CD4-positive, alpha-beta T cell treated with Interleukin-4 for 4 hours (primary cell): ENCODE data around the gene TMEM80.
"Not testable (repeated sequence)": the region's sequence is repeated elsewhere in the genome, so short reads cannot be mapped to it uniquely, and the experiment has no call there.

ENCODE experiments used
- DNase-seq: peaks from one replicate; pipeline ENCODE4 v3.0.0-alpha.2; 2020

Gene TMEM80

DNA sequence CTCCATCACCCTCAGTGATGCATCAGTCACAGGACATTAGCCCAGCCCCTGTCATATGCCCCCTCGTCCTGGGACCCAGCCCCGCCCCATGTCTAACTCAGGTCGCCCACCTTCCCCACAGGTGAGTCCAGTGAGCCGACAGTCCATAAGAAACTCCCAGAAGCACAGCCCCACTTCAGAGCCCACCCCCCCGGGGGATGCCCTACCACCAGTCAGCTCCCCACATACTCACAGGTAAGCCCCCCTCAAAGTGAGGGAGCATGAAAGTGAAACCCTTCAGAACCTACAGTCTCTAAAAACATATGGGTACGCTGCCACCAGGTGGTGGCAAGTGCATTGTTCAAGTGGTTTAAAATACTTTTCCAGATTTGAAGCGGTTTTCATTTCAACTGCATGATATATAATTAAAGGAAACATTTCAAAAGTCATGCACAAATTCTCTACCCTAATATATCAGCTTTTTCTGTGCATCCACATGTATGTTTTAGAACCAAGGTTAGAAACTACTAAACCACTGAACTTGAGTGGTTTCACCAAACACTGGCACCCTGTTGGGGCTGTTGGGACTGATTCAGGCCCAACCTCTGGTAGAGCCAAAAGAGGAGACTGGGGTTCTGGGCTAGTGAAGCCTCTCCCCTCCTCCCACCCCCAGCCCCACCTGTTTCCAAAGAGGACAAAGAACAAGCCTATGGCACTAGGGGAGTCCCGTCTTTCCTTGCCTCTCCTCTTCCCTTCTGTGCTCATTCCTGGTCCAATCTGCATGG is 27.7 kb downstream of the TMEM80 start:
- DNase-seq, result peak; percentile 78

DNA sequence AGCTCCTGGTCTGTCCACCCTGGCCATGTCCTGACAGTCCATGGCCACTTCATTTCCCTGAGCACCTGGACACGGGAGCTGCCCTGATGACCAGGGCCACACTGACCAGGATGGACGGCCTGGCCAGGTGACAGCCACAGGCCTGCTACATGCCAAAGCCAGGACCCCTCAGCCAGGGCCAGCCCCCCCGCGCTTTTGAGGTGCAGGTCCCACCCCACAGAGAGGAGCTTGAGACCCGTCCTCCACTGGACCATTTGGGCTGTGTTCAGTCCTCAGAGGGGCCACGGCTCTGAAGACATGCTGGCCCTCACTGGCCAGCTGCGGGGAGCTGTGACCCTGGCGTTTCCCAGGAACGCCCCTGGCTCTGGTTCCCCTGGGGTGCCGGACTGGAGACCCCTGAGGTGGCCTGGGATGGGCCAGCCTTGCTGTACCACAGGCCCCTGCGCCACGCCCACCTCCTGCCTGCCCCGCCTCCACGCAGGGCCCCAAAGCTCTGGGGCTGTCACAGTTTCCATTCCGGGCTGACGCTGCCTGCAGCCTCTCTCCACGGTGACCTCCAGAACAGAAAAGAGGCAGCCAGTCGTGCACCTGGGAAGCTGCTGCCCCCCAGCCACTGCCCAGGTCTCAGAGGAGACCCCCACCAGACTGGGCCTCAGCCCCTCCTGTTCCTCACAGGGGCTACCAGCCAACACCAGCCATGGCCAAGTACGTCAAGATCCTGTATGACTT is 28.6 kb downstream of the TMEM80 start:
- DNase-seq, result no peak

DNA sequence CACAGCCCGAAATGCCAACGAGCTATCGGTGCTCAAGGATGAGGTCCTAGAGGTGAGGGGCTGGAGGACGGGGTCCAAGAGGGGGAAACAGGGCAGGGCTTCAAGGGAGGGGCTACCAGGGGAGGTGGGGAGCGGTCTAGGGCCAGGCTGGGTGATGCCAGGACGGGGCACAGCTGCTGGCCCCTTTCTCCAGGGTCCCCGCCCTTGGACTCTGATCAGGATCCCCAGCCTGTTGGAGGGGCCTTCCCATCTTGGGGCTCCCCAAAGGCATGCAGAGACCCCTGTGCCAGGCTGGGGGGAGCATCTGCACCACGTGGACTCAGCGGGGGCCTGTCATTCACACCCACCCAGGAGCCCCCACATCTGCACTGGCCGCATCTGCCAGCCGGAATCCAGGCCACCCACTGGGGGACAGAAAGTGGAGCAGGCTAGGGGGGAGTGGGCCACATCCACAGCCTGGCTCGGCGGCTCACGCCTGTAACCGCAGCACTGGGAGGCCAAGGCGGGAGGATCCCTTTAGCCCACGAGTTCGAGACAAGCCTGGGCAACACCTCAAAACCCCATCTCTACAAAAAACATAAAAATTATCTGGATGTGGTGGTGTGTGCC is 29.3 kb downstream of the TMEM80 start:
- DNase-seq, result no peak

DNA sequence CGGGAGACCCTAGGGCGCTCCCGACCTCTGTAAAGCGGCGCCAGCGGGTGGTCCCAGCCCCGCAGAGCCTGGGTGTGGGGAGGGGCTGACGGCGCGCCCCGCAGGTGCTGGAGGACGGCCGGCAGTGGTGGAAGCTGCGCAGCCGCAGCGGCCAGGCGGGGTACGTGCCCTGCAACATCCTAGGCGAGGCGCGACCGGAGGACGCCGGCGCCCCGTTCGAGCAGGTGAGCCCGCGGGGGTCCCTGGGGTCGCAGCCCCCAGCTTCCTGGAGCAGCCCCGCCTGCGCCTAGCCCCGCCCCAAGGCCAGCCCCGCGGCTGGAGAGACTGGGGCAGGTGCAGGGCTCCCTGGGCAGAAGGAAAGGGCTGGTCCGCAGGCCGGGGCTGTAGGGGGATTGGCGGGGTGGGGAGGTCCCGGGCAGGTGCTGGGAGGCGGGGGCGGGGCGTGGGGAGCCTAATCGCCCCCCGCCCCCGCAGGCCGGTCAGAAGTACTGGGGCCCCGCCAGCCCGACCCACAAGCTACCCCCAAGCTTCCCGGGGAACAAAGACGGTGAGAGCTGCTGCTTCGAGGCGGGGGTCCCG is 30.1 kb downstream of the TMEM80 start:
- no peak for DNase-seq

DNA sequence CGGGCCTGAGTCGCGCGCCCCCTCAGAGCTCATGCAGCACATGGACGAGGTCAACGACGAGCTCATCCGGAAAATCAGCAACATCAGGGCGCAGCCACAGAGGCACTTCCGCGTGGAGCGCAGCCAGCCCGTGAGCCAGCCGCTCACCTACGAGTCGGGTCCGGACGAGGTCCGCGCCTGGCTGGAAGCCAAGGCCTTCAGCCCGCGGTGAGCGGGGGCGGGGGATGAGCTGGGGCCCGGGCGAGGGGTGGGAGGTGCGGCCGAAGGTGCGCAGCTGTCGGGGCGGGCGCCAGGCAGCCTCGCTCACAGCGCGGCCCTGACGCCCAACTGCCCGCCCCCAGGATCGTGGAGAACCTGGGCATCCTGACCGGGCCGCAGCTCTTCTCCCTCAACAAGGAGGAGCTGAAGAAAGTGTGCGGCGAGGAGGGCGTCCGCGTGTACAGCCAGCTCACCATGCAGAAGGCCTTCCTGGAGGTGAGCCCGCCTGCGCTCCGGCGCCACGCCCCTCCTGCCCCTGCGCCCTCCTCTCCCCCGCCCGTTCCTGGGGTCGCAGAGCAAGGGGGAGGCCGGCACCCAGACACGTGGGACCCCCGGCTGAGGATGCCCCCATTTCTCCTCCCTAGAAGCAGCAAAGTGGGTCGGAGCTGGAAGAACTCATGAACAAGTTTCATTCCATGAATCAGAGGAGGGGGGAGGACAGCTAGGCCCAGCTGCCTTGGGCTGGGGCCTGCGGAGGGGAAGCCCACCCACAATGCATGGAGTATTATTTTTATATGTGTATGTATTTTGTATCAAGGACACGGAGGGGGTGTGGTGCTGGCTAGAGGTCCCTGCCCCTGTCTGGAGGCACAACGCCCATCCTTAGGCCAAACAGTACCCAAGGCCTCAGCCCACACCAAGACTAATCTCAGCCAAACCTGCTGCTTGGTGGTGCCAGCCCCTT is 30.9 kb downstream of the TMEM80 start:
- peak; percentile 47 for DNase-seq

DNA sequence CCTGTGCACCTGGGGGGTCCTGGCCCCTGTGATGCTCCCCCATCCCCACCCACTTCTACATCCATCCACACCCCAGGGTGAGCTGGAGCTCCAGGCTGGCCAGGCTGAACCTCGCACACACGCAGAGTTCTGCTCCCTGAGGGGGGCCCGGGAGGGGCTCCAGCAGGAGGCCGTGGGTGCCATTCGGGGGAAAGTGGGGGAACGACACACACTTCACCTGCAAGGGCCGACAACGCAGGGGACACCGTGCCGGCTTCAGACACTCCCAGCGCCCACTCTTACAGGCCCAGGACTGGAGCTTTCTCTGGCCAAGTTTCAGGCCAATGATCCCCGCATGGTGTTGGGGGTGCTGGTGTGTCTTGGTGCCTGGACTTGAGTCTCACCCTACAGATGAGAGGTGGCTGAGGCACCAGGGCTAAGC is 31.7 kb downstream of the TMEM80 start:
- DNase-seq, result no peak

DNA sequence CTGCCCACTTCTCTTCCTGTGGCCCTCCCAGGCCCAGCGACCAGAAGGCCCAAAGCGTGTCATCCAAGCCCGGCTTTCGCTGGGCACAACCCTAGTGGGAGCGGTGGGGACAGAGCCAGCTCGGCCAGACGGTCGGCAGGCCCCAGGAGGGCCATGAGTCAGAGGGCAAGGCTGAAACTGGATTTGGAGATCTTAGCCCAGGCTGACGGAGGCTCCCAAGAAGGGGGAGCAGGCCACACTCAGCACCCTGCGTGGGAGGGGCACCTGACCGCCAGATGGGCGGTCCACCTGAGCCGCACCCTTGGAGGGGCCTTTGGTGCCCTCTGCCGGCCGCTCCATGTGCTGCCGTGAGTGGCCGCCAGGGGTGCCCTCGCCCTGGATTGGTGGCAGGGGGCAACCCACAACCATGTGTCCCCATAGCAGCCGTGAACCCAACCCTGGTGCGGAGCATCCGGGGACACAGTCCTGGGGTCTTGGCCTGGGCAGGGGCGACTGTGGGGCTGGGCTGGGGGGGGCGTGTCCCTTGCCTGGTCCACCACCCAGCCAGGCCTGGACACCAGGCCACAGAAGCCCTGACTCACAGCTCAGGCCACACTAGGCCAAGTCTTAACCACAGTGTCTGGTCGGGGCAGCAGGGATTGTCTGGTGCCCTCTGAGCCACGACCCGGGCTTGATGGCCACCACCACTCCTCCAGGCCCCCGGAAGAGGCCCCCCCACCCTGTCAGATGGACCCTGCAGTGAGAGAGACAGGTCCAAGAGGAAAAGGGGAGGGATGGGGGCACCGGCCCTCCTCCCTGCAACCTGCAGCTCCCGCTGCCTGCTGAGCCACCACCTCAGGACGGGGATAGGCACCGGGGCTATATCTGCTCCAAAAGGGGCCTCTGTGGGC is 32.5 kb downstream of the TMEM80 start:
- peak; percentile 71 for DNase-seq

DNA sequence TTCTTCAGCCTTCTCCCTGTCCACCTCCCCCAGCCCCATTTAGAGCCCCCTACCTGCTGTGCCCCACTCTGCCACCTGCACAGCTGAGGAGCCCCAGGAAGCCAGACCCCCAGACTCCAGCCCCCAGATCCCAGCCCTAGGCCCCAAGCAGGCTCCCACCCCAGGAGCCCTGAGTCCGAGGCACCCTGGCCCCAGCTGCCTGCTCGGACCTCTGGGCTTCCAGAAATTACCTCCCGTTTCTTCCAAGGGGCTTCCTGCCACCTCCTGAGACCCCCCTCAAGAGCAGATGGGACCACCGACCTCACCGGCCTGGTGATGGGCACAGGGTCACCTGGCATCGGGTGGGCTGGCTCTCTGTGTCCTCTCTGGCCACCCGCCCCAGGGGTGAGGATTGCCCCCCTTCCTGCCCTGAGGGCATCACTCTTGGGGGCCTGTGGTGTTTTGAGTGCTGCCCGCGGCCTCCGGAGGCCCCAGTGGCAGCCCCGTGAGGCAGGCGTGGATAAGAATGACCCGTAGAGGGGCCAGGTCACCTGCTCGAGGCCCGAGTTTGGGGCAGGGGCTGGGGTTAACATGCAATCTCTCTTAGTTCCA is 33.4 kb downstream of the TMEM80 start:
- DNase-seq, result no peak

DNA sequence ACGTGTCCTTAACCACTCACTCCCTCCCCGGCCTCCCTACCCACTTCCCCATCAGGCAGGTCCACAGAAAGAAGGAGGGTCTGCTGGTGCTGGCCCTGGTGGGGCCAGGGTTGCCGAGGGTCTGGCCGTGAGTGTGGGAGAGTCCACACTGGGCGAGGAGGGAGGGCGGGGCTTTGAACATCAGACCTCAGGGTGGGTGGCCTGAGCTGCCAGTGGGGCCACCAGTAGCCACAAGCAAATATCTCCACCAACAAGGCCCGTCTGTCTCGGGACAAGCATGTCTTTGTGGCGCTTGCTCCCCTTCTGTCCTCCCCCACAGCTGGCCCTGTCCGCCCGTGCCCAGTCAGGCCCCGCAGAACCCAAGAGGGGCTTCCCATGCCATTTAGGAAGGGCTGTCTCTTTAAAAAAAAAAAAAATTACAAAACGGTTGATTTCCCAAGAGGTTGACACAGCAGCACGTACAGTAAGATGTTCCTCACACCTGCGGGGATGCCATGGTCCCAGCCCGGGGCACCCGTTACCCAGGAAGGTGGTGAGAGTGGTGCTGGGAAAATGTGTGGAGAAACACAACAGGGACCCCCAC is 34.0 kb downstream of the TMEM80 start:
- DNase-seq, result no peak

DNA sequence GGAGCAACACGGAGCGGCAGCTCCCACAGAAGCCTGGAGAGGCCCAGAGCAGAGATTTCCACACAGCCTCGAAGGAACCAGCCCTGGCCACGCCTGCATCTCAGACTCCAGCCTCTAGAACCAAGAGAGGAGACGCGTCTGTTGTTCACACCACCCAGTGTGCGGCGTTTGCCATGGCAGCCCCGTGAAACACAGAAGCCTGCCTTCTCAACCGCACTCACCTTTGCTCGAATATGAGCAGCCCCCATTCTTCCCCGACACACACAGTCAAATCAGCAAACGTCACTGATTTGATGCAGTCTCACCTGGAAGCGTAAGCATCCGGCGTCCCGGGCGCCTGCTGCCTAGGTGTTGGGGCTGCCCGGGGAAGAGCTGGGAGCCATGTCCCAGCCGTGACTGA is 37.5 kb downstream of the TMEM80 start:
- no peak for DNase-seq

DNA sequence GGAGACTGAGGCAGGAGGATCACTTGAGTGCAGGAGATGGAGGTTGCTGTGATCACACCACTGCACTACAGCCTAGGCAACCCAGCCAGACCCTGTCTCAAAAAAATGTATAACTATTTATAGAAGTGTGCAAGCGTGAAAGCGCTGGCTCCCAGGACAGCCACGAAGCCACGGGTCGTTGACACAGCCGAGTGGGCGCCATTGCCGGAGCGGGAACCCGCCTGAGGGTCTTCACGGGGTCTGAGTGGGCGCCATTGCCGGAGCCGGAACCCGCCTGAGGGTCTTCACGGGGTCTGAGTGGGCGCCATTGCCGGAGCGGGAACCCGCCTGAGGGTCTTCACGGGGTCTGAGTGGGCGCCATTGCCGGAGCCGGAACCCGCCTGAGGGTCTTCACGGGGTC is 38.9 kb downstream of the TMEM80 start:
- not testable (repeated sequence) for DNase-seq

DNA sequence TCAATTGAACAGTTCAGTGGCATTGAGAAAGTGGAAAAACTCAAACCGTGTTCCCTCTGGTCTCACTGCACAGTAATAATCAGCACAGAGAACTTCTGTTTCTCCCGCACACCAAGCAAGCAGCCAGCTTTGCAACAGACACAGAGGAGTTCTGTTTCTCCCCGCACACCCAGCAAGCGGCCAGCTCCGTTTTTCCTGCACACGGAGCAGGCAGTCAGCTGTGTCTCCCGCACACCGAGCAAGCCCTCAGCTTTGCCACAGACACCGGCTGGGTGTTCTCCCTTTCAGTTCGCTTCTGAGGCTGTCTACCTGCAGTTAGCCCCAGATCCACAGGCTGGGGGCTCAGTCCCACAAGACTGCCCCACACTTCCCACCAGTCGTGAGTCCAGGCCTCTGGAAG is 41.8 kb downstream of the TMEM80 start:
- no peak for DNase-seq

DNA sequence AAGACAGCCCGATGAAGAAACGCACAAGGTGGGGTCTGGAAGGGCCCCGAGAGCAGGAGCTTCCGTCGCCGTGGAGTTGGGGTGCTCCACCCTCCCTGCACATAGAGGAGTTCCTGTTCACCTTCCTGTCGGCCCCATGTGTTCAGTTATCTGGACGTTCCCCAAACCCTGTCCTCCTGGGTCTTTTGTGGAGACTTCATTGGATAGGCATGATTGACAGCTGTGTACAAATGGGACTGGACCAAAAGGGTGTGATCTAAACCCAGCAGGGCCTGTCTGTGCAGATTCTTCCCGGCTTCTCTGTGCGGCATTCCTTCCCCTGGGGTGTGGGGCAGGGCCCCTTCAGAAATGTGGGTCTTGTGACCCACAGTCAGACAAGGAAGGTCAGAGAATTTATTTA is 42.3 kb downstream of the TMEM80 start:
- not testable (repeated sequence) for DNase-seq

DNA sequence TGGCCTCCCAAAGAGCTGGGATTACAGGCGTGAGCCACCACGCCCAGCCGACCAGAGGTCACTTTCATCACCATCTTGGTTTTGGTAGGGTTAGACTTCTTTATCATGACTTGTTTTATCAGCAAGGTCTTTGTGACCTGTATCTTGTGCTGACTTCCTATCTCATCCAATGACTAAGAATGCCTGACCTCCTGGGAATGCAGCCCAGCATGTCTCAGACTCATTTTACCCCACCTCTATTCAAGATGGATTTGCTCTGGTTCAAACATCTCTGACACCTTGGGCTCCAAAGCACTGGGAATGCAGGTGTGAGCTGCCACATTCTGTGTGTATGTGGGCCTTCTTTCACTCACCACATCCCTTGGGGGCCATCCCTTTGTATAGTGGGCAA is 46.5 kb downstream of the TMEM80 start:
- no peak for DNase-seq

DNA sequence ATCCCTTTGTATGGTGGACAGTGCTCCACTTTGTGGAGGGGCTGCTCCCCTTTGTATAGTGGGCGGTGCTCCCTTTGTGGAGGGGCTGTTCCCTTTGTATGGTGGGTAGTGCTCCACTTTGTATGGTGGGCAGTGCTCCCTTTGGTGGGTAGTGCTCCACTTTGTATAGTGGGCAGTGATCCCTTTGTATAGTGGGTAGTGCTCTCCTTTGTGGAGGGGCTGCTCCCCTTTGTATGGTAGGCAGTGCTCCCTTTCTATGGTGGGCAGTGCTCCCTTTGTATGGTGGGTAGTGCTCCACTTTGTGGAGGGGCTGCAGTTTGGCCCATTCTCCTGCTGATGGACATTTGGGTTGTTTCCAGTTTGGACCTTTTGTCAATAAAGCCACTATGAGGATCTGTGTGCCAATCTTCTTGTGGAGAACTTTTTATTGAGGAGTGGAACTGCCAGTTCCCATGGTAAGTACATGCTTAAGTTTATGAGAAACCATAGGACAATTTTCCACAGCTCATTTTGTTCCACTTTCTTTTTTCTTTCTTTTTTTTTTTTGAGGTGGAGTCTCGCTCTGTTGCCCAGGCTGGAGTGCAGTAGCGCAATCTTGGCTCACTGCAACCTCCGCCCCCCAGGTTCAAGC is 47.1 kb downstream of the TMEM80 start:
- DNase-seq, result no peak

DNA sequence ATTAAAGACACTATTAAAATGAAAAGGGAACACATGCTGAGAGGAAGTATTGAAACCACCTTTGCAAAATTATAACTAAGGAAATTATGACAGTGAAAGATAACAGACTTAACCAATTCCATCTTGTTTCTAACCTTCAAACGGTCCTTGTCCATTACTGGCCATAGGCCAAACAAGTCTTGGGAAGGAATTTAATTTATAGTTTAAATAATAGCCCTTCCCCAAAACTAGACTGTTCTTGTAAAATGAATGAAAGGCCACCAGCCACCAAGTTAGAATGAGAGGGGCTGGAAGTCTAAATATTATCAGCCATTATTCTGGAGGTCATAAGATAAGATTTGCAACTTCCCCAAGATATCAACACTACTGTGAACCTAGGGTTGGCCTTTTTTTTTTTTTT is 49.8 kb downstream of the TMEM80 start:
- no peak for DNase-seq

DNA sequence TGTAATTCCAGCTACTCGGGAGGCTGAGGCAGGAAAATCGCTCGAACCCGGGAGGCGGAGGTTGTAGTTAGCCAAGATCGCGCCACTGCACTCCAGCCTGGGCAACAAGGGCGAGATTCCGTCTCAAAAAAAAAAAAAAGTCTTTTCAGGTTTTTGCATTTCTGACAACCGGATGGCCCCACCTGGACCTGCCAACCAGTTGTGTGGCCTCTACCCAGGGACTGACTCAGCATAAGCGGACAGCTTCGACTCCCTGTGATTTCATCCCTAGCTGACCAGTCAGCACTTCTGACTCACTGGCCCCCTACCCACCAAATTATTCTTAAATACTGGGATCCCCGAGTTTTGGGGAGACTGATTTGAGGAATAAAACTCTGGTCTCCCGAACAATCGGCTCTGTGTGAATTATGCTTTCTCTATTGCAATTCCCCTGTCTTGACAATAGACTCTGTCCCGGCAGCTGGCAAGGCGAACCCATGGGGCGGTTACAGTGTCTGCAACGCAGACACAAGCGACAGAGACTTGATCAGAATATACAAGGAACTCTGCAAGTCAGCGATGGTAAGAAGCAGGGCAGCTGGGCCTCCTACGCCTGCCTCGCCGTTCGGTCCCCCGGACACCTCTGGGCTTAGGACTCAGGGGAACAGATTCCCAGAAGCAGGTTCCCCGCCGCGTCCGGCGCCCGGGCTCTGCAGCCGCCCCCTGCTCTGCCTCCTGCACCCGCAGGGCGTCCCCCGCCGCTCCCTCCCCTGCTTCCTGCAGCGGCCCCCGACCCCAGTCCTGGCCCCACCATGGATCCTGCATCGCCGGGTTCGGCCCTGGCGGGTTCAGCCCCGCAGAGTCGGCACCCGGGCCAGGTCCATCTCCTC is 50.9 kb downstream of the TMEM80 start:
- no peak for DNase-seq

DNA sequence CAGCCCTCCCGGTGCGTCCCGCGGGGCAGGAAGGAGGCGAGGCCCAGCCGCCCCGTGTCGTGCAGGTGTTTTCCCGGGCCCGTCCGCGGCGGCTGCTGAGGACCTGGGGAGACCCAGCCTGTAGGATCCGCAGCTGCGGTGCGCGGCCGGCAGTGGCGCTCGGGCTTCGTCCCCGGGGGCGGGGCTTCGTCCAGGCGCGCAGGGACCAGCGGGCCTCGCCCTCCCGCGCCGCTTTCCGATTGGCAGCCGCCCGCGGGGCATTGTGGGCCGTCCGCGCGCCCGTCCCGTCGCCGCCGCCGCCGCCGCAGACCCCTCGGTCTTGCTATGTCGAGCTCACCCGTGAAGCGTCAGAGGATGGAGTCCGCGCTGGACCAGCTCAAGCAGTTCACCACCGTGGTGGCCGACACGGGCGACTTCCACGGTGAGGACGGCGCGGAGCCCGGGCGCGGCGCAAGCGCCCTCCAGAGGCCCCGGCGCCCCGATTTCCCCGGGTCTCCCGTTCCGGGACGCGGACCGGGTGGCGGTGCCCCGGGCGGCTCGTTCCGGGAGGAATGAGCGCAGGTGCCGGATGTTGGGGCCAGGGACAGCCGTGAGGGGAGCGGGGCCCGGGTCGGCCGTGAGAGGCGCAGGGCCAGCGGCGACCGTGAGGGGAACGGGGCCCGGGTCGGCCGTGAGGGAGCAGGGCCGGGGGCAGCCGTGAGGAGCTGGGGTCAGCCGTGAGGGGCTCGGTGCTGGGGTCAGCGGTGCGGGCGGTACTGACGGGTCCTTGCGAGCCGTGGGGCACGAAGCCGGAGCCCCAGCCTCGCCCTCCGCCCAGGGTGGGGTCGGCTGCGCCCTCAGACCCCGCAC is 51.8 kb downstream of the TMEM80 start, which contains the start of gene TALDO1:
Gene TALDO1, plus strand, starts transcription at position 307 of the 849 bp plus-strand sequence. Its CDS starts 18 bp downstream, at position 325.
- peak; percentile 80 for DNase-seq
